Measurements from ENCODE around the gene SEC11A. TPM values are rescaled to one million over a fixed set of nuclear protein-coding genes. Genes with fewer than 3 reads are reported as not detected.

SEC11A gene
- polyA plus RNA-seq, 1 donor from 2014 or later = 158 TPM

GRCh38 chr15:84762840-84763572, 47.1 kb upstream of the SEC11A start:
- H3K9me2 ChIP-seq (ENCODE audit: insufficient read depth, low read length) = no peaks in the 10 kb centered on the region
- peaks cover 35% of the 10 kb centered on the region for H3K79me2 ChIP-seq (replicated peaks; ENCODE audit: insufficient read depth, low read length)
- no peak overlapping the region for H3K9ac ChIP-seq (ENCODE audit: low read length)
- no peaks in the 10 kb centered on the region for H3K27me3 ChIP-seq (ENCODE audit: insufficient read depth, low read depth, low read length)
- no peak overlapping the region for H3K4me3 ChIP-seq (ENCODE audit: low read length)
- no peaks in the 10 kb centered on the region for H3K36me3 ChIP-seq (ENCODE audit: insufficient read depth, low read length)
- no peak overlapping the region for H2AFZ ChIP-seq (ENCODE audit: low read depth, low read length)
- H3F3A ChIP-seq (ENCODE audit: insufficient read depth, low read length, poor library complexity, severe bottlenecking) = no peaks in the 10 kb centered on the region
- H3K4me2 ChIP-seq (ENCODE audit: low read length) = no peak overlapping the region
- no peak overlapping the region for H3K27ac ChIP-seq (ENCODE audit: low read length)
- H4K20me1 ChIP-seq (ENCODE audit: insufficient read depth) = no peaks in the 10 kb centered on the region
- no peaks in the 10 kb centered on the region for H3K9me3 ChIP-seq (ENCODE audit: low read length)
- TF ChIP-seq MXI1 (conservative IDR thresholded peaks at IDR 0.05; ENCODE audit: poor library complexity, severe bottlenecking) (no peak), POLR2AphosphoS5 (IDR thresholded peaks at IDR 0.05) (no peak), SMC3 (conservative IDR thresholded peaks at IDR 0.05; ENCODE audit: poor library complexity) (no peak), RAD21 (conservative IDR thresholded peaks at IDR 0.05) (no peak), EP300 (conservative IDR thresholded peaks at IDR 0.05; ENCODE audit: poor library complexity, severe bottlenecking) (no peak), EZH2 (IDR thresholded peaks at IDR 0.05; ENCODE audit: borderline replicate concordance, insufficient read depth, low read length, poor library complexity, severe bottlenecking) (no peak), REST (IDR thresholded peaks at IDR 0.05; ENCODE audit: borderline replicate concordance) (no peak), CTCF (IDR thresholded peaks at IDR 0.05; ENCODE audit: poor library complexity, severe bottlenecking) (no peak)

GRCh38 chr15:84761607-84762131, 45.7 kb upstream of the SEC11A start:
- TF ChIP-seq MXI1 (conservative IDR thresholded peaks at IDR 0.05; ENCODE audit: poor library complexity, severe bottlenecking) (no peak), EZH2 (IDR thresholded peaks at IDR 0.05; ENCODE audit: borderline replicate concordance, insufficient read depth, low read length, poor library complexity, severe bottlenecking) (no peak), REST (IDR thresholded peaks at IDR 0.05; ENCODE audit: borderline replicate concordance) (no peak), EP300 (conservative IDR thresholded peaks at IDR 0.05; ENCODE audit: poor library complexity, severe bottlenecking) (no peak)
- Histone ChIP-seq H3K27ac (ENCODE audit: low read length) (no peak overlapping the region), H3F3A (ENCODE audit: insufficient read depth, low read length, poor library complexity, severe bottlenecking) (no peaks in the 10 kb centered on the region), H3K27me3 (ENCODE audit: insufficient read depth, low read depth, low read length) (no peaks in the 10 kb centered on the region), H3K9ac (ENCODE audit: low read length) (no peak overlapping the region), H2AFZ (ENCODE audit: low read depth, low read length) (no peak overlapping the region), H3K9me3 (ENCODE audit: low read length) (no peaks in the 10 kb centered on the region), H3K4me2 (ENCODE audit: low read length) (no peak overlapping the region), H4K20me1 (ENCODE audit: insufficient read depth) (no peaks in the 10 kb centered on the region), H3K9me2 (ENCODE audit: insufficient read depth, low read length) (no peaks in the 10 kb centered on the region), H3K4me3 (ENCODE audit: low read length) (no peak overlapping the region), H3K36me3 (ENCODE audit: insufficient read depth, low read length) (no peaks in the 10 kb centered on the region), H3K79me2 (replicated peaks; ENCODE audit: insufficient read depth, low read length) (peaks cover 38% of the 10 kb centered on the region)
